HG02642 (cell line): Measurements from ENCODE around the gene ST6GAL1.
"Not testable (repeated sequence)": the region's sequence is repeated elsewhere in the genome, so short reads cannot be mapped to it uniquely, and the experiment has no call there.

Source experiments
- ATAC-seq: cut with Tn5 transposase; IDR thresholded peaks from one replicate; pipeline ENCODE4 v1.9.1; 2021; ENCODE audit warnings: mild to moderate bottlenecking; ENCODE audit not compliant: unreplicated experiment, poor library complexity

ST6GAL1 gene

GRCh38 chr3:186939536-186939935, 9.2 kb downstream of the ST6GAL1 start:
- no peak for ATAC-seq

DNA sequence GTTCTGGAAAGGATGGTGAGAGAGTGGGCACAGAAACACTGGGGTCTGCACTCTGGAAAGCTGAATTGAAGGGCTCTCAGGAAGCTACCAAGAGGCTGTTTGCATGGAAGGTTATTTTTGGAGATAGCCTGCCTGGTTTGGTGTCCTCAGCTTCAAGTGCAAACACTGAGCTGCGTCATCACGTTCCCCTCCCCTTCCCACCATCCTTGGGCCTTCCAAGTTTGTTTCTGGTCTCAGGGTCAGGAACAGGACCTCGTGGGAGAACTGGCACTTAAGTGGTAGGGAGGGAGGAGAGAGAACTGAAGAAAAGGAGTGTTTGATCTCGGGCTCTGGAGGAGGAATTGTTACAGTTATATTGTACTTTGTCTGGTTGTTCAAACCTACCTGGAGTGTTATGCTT, 10.6 kb downstream of the ST6GAL1 start:
- no peak for ATAC-seq

DNA sequence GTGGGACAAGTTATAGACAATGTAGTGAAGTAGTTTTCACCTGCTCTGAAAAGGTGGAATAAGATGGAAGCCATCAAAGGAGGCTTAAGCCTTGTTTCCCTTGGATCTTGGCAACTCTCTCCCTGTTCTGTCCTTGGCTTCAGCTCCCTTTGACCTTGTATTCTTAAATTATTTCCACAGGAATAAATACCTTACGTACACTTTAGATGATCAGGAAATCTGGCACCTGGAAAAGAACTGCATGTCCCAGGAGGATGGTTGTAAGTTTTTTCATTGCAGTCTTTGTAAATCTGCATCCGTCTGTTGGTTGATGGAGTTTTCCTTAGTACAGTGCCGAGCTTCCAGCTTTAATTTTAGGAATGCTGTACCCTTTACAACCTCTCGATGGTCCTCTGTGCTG, 11.8 kb downstream of the ST6GAL1 start:
- no peak for ATAC-seq

DNA sequence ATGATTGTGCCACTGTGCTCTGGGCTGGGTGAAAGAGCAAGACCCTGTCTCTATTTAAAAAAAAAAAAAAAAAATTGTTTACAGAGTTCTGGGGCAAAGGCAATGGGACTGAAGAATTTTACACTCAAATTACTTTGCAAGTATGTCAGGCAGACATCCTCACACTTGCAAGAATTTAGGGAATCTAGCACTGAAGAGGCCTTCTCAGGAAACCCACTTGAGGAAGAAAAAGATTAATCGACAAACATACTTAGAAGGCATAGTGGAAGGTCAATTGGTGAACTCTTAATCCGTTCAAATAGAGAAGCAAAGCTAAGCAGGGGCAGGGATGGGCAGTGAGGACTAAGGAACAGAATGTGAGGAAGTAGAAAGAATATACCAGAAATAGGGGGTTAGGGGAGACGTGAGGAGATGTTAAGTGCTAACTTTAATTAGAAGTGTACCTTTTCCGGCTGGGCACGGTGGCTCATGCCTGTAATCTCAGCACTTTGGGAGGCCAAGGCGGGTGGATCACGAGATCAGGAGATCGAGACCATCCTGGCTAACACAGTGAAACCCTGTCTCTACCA, 15.0 kb downstream of the ST6GAL1 start:
- no peak for ATAC-seq

DNA sequence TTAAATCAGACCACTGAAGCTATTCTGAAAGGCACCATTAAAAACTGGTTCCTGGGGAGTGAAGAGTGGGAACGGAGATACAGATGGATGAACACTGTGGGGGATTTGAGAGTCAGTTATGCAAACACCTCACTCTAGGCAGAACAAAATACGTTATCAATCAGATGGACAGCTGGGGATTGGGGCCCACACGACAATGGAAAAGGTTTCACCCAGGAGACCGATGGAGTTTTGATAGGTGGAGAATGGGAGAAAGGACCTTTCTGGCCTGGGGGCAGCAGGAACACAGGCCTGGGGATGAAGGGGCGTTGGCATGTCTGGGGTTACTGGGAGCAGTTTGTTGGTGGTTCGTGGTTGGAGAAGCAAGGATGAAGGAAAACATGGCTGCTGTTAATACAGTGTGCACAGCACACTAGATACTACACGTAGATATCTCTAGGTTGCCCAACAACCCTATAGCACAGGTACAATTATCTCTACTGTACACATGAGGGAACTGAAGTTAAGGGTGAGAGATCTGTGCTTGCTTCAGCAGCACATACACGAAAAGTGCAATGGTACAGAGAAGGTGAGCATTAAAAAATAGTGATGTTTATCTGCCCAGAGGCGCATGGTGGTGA, 16.5 kb downstream of the ST6GAL1 start:
- no peak for ATAC-seq

GRCh38 chr3:186949281-186949982, 19.1 kb downstream of the ST6GAL1 start:
- no peak for ATAC-seq

GRCh38 chr3:186950402-186951093, 20.2 kb downstream of the ST6GAL1 start:
- ATAC-seq, result no peak

GRCh38 chr3:186951640-186952552, 21.6 kb downstream of the ST6GAL1 start:
- no peak for ATAC-seq

- peak; percentile 52 for ATAC-seq
Observed at GRCh38 chr3:186953011-186953487, 22.7 kb downstream of the ST6GAL1 start.

DNA sequence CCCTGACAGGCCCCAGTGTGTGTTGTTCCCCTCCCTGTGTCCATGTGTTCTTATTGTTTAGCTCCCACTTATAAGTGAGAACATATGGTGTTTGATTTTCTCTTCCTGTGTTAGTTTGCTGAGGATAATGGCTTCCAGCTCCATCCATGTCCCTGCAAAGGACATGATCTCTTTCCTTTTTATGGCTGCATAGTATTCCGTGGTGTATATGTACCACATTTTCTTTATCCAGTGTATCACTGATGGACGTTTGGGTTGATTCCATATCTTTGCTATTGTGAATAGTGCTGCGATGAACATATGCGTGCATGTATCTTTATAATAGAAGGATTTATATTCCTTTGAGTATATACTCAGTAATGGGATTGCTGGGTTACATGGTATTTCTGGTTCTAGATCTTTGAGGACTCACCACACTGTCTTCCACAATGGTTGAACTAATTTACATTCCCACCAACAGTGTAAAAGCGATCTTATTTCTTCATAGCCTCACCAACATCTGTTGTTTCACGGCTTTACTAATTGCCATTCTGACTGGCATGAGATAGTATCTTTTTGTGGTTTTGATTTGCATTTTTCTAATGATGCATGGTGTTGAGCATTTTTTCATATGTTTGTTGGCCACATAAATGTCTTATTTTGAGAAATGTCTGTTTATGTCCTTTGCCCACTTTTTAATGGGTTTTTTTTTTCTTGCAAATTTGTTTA, 23.8 kb downstream of the ST6GAL1 start:
- not testable (repeated sequence) for ATAC-seq

DNA sequence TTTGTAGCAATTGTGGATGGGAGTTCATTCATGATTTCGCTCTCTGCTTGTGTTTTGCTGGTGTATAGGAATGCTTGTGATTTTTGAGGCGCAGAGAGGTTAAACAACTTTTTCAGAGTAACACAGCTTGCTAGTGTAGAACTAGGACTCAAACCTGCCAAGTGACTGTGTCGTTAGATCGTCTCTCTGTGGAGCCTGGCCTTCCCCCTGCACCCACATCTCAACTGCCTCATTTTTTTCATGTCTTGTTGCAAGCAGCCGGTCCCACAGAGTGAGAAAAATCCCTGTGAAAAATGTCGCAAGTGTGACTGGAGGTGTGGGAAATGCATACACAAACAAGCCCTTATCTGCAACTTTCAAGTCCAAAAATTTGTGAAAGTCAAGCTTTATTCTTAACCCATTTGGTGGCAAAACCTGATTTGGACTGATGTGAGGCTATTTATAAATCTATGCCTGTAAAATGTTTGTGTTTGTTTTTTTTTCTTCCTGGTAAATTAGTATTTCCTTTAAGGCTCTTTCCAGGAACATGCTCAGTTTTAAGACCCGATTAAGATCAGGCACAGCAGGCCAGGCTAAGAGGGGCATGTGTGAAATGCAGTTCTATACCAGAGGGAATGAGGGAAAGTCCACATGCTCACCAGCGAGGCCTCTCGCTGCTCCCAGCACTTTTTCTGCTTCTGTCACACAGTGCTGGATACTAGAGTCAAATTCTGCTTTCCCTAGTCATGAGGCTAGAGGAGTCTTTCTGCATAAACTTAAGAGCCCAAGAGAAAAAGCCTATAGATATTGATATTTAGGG, 25.8 kb downstream of the ST6GAL1 start:
- no peak for ATAC-seq

- peak; percentile 62 for ATAC-seq
Observed at GRCh38 chr3:186959029-186959624, 28.8 kb downstream of the ST6GAL1 start.

- no peak for ATAC-seq
Observed at GRCh38 chr3:186960347-186960746, 30.0 kb downstream of the ST6GAL1 start.

GRCh38 chr3:186962445-186962844, 32.1 kb downstream of the ST6GAL1 start:
- ATAC-seq, result no peak

DNA sequence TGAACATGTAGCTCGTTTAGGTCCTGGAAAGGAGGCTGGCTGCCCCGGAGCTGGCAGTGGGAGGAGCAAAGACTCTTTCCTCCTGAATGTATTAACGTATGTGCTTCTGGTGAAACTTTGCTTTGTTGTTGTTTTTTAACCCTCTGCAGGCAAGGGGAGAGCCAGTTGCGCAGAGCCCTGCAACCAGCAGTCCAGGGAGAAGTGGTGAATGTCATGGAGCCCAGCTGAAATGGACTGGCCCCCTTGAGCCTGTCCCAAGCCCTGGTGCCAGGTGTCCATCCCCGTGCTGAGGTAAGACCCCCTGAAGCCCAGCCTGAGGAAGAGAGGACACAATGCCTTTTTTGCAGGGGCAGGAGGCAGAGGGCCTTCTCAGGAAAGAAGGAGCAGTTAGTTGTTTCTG, 33.3 kb downstream of the ST6GAL1 start:
- ATAC-seq, result no peak

GRCh38 chr3:186964071-186964470, 33.7 kb downstream of the ST6GAL1 start:
- ATAC-seq, result no peak

DNA sequence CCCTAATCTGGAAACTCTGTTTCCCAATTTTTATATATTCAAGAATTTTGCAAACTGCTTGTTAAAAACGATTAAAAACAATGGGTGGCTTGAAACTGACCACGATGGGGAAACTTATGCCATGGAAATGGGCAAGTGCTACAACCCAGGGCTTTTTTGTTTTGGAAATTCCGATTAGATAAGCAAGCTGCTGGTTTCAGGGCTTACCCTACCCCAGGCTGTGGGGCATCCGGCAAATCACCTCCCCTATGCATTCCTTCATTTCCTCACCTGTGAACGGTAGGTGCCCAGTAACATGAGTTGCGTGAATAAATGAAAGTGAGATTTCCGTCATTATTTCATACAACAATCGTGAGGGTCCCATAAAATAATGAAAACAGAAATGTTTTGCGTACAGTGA, 34.3 kb downstream of the ST6GAL1 start:
- ATAC-seq, result no peak

- ATAC-seq, result peak; percentile 60
Observed at GRCh38 chr3:186965141-186965879, 35.0 kb downstream of the ST6GAL1 start.
